IPS-18c (cell line): ENCODE measurements around the gene CD84.
"Not testable (repeated sequence)": the region's sequence is repeated elsewhere in the genome, so short reads cannot be mapped to it uniquely, and the experiment has no call there.

Experiments
- H3K4me3 ChIP-seq: 2 replicates; pipeline ENCODE4 v1.7.0; 2013; ENCODE audit warnings: low read depth, mild to moderate bottlenecking, low read length, moderate library complexity; ENCODE audit not compliant: insufficient read depth
- H3K9me3 ChIP-seq: one replicate; pipeline ENCODE4 v1.6.1; 2013; ENCODE audit warnings: mild to moderate bottlenecking, low read length, moderate library complexity; ENCODE audit not compliant: control insufficient read depth, insufficient read depth

Gene CD84

DNA sequence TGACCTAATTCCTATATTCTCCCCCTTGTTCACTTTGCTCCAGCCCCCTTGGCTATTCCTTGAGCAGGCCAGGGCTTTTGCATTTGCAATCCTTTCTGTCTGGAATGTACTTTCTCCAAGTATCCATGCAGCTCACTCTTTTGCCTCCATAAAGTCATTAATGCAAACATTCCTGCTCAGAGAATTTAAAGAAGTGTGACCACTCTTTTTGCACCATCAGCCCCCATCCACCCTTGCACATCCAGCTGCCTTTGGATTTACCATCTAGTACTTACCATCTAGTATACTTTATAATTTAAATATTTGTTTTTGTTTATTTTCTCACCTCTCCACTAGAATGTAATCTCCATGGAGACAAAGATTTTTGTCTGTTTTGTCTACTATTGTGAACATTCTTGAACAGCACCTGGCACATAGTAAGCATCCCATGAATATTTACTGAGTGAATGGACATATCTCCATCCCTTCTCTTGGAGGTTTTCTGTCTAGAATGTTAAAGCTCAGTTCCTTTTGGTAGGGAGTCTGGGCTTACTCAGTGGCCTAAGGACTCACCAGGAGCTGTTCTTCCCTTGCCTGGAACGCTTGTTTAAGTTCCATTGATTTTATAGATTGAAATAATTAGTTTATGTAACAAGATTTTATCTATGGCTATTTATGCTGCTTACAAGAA, 78.8 kb downstream of the CD84 start:
- no peak overlapping the region for H3K4me3 ChIP-seq
- H3K9me3 ChIP-seq, result no peaks in the 10 kb centered on the region

DNA sequence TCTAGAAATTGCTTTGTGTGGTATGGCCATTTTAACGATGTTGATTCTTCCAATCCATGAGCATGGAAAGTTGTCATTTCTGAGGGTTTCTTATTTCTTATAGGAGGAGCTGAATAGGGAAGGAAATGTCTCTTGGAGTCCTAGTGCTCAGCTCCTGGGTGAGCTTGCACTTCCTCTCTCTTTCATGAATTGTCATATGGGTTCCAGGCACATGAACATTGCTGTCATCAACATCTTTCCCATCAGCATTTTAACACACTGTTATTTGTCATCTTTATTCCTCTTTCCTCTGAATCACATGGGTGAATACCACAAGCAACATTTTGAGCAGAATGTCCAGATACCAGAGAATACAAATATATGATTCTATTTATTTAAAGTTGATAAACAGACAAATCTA, 79.7 kb downstream of the CD84 start:
- no peak overlapping the region for H3K4me3 ChIP-seq
- H3K9me3 ChIP-seq, result no peaks in the 10 kb centered on the region

GRCh38 chr1:160498301-160499065, 80.8 kb downstream of the CD84 start:
- not testable (repeated sequence) for H3K9me3 ChIP-seq, H3K4me3 ChIP-seq

GRCh38 chr1:160496334-160496733, 83.0 kb downstream of the CD84 start:
- Histone ChIP-seq H3K9me3 (no peaks in the 10 kb centered on the region), H3K4me3 (no peak overlapping the region)

- Histone ChIP-seq H3K4me3 (no peak overlapping the region), H3K9me3 (no peaks in the 10 kb centered on the region)
Measured at GRCh38 chr1:160494620-160495019, 84.7 kb downstream of the CD84 start.

DNA sequence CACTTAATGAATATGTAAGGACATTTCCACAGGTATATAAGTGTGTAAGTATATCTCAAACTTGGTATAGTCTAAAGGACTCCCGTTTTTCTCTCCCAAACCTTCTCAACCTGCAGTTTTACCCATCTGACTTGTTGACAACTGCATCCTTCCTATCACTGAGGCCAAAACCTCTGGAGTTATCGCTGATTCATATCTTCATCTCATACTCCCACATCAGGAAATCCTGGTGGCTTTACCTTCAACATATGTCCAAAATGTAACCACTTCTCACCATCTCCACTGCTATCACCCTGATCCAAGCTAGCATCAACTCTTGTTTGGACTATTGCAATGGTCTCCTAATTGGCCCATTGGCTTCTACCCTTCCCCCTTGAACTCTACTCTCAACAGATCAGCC, 86.7 kb downstream of the CD84 start:
- Histone ChIP-seq H3K4me3 (no peak overlapping the region), H3K9me3 (no peaks in the 10 kb centered on the region)

DNA sequence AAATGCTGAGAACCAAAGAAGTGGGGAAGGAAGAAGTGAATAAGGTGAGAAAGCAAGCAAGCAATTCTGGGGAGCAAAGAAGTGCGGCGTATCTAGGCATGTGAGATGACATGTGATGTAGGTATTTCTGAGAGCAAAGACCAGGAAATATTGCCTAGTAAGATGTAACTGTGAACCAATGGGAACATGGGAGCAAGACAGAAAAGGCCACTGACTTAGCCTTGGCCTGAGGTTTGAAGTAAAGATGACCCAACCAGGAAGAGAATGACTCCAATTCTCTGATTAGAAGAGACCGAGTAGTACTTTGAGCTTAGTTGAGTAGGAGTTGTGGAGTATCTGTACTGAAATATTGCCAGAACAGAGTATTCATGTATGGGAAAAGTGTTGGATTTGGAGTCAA, 87.3 kb downstream of the CD84 start:
- Histone ChIP-seq H3K4me3 (no peak overlapping the region), H3K9me3 (no peaks in the 10 kb centered on the region)
